Measurements from ENCODE around the gene TNFAIP8L3.

DNA sequence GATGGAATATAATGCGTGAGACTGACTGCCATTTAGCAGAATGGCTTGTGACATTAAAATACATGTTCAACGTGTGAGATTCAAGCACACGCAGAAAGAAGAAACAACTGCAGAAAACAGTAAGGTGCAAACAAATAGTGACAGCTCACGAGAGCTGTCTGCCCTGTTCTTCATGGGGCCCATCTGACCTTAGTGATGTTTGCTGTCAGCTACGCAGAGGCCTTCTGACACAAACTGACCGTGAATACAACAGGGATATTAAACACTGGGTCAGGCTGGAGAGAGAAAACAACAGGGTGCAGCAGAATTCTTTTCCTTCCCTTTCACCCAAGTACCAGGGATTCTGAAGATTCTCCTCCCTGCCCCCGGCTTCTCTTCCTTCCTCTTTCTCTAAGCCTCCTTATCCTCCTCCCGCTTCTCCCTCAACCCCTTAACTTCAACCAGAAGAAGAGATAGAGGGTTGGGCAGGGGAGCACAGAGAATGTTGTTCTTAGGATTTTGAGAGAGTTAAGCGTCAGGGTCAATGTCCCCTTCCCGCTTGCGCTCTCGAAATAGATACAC lies 2.1 kb downstream of the TNFAIP8L3 start:
- TF ChIP-seq, protein P1, sequence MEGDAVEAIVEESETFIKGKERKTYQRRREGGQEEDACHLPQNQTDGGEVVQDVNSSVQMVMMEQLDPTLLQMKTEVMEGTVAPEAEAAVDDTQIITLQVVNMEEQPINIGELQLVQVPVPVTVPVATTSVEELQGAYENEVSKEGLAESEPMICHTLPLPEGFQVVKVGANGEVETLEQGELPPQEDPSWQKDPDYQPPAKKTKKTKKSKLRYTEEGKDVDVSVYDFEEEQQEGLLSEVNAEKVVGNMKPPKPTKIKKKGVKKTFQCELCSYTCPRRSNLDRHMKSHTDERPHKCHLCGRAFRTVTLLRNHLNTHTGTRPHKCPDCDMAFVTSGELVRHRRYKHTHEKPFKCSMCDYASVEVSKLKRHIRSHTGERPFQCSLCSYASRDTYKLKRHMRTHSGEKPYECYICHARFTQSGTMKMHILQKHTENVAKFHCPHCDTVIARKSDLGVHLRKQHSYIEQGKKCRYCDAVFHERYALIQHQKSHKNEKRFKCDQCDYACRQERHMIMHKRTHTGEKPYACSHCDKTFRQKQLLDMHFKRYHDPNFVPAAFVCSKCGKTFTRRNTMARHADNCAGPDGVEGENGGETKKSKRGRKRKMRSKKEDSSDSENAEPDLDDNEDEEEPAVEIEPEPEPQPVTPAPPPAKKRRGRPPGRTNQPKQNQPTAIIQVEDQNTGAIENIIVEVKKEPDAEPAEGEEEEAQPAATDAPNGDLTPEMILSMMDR (IDR thresholded peaks at IDR 0.05; ENCODE audit: low read depth, low read length, missing input control): no peak
- TF ChIP-seq, protein P2, sequence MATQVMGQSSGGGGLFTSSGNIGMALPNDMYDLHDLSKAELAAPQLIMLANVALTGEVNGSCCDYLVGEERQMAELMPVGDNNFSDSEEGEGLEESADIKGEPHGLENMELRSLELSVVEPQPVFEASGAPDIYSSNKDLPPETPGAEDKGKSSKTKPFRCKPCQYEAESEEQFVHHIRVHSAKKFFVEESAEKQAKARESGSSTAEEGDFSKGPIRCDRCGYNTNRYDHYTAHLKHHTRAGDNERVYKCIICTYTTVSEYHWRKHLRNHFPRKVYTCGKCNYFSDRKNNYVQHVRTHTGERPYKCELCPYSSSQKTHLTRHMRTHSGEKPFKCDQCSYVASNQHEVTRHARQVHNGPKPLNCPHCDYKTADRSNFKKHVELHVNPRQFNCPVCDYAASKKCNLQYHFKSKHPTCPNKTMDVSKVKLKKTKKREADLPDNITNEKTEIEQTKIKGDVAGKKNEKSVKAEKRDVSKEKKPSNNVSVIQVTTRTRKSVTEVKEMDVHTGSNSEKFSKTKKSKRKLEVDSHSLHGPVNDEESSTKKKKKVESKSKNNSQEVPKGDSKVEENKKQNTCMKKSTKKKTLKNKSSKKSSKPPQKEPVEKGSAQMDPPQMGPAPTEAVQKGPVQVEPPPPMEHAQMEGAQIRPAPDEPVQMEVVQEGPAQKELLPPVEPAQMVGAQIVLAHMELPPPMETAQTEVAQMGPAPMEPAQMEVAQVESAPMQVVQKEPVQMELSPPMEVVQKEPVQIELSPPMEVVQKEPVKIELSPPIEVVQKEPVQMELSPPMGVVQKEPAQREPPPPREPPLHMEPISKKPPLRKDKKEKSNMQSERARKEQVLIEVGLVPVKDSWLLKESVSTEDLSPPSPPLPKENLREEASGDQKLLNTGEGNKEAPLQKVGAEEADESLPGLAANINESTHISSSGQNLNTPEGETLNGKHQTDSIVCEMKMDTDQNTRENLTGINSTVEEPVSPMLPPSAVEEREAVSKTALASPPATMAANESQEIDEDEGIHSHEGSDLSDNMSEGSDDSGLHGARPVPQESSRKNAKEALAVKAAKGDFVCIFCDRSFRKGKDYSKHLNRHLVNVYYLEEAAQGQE (IDR thresholded peaks at IDR 0.05): no peak
- TF ChIP-seq, protein P3, sequence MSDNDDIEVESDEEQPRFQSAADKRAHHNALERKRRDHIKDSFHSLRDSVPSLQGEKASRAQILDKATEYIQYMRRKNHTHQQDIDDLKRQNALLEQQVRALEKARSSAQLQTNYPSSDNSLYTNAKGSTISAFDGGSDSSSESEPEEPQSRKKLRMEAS (IDR thresholded peaks at IDR 0.05): no peak
- TF ChIP-seq SP1 (IDR thresholded peaks at IDR 0.05) (no peak), GABPA (IDR thresholded peaks at IDR 0.05 in 1 of 2, conservative IDR thresholded peaks at IDR 0.05 in 1 of 2) (no peak), TAF1 (conservative IDR thresholded peaks at IDR 0.05) (no peak), RAD21 (IDR thresholded peaks at IDR 0.05) (no peak), FOXA1 (IDR thresholded peaks at IDR 0.05) (no peak), FOXA2 (IDR thresholded peaks at IDR 0.05) (no peak), YY1 (IDR thresholded peaks at IDR 0.05) (no peak)
- TF ChIP-seq, protein P4, sequence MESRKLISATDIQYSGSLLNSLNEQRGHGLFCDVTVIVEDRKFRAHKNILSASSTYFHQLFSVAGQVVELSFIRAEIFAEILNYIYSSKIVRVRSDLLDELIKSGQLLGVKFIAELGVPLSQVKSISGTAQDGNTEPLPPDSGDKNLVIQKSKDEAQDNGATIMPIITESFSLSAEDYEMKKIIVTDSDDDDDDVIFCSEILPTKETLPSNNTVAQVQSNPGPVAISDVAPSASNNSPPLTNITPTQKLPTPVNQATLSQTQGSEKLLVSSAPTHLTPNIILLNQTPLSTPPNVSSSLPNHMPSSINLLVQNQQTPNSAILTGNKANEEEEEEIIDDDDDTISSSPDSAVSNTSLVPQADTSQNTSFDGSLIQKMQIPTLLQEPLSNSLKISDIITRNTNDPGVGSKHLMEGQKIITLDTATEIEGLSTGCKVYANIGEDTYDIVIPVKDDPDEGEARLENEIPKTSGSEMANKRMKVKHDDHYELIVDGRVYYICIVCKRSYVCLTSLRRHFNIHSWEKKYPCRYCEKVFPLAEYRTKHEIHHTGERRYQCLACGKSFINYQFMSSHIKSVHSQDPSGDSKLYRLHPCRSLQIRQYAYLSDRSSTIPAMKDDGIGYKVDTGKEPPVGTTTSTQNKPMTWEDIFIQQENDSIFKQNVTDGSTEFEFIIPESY (IDR thresholded peaks at IDR 0.05): no peak

Measured in liver (tissue), 3 donors.